HepG2 (cell line): ENCODE measurements around the gene GHRL. TPM values are rescaled to one million over a fixed set of nuclear protein-coding genes. Genes with fewer than 3 reads are reported as not detected.

ENCODE experiments used
- CHCHD3 ChIP-seq: sonication (generic); formaldehyde crosslinking; IDR thresholded peaks from 2 replicates; pipeline ENCODE4 v1.8.0; 2022; ENCODE audit warnings: mild to moderate bottlenecking, missing genetic modification reagents, moderate library complexity
- CTCF ChIP-seq: sonication (generic); formaldehyde crosslinking; IDR thresholded peaks from 2 replicates; pipeline ENCODE4 v1.5.0; 2020; ENCODE audit warnings: mild to moderate bottlenecking, missing genetic modification reagents, moderate library complexity
- KDM3A ChIP-seq: IDR thresholded peaks from 2 replicates; pipeline ENCODE4 v1.6.1; 2018; ENCODE audit warnings: low read depth, missing compliant biosample characterization
- POGK ChIP-seq: sonication (generic); formaldehyde crosslinking; conservative IDR thresholded peaks from 2 replicates; pipeline ENCODE4 v1.8.0; 2022; ENCODE audit warnings: mild to moderate bottlenecking, moderate library complexity, missing genetic modification reagents
- TRIM22 ChIP-seq: fragments of 450-650 bp; IDR thresholded peaks from 2 replicates; pipeline ENCODE4 v1.6.1; 2017
- ZNF136 ChIP-seq: sonication (generic); formaldehyde crosslinking; IDR thresholded peaks from 2 replicates; pipeline ENCODE4 v1.8.1; 2022; ENCODE audit warnings: low read depth, mild to moderate bottlenecking, moderate library complexity, missing genetic modification reagents
- ZNF687 ChIP-seq: sonication (generic); formaldehyde crosslinking; IDR thresholded peaks from 2 replicates; pipeline ENCODE4 v1.5.1; 2020; ENCODE audit warnings: mild to moderate bottlenecking, missing genetic modification reagents, moderate library complexity
- ZNF850 ChIP-seq: sonication (generic); formaldehyde crosslinking; conservative IDR thresholded peaks from 2 replicates; pipeline ENCODE4 v1.9.0; 2021; ENCODE audit warnings: mild to moderate bottlenecking, missing genetic modification reagents
- ZSCAN12 ChIP-seq: sonication (generic); formaldehyde crosslinking; IDR thresholded peaks from 2 replicates; pipeline ENCODE4 v1.9.0; 2021; ENCODE audit warnings: mild to moderate bottlenecking, missing genetic modification reagents
- polyA plus RNA-seq, 8 experiments: library from polyadenylated mRNA; depleted of rRNA in 3 of 8; stranded (reverse) in 7 of 8; unstranded in 1 of 8; fragments of >200 nt; fragmentation: Illumina TruSeq in 4 of 8; extraction: Trizol in 4 of 8; gene quantifications; 2 replicates each; pipeline versions ENCODE4 v1.2.1 to v1.2.3, GENCODE V29; 2011 to 2016; ENCODE audit warnings: low read depth in 4 of 8, missing spikeins in 1 of 8, mixed read lengths in 1 of 8; ENCODE audit not compliant: insufficient read depth in 1 of 8
- total RNA-seq, 5 experiments: library from RNA; depleted of rRNA; stranded (reverse); fragments of >200 nt; fragmentation: Illumina TruSeq; extraction: Trizol; gene quantifications; 2 replicates each; pipeline ENCODE4 v1.2.3, GENCODE V29; 2016; ENCODE audit warnings: low read depth in 1 of 5

GHRL gene
- total and polyA plus RNA-seq, 2 of the 13 experiments (the other 11 are each of a cell fraction or from before 2014, with no cell fraction given): 0.09 TPM; not detected in 1

GRCh38 chr3:10321630-10322351 is 29.0 kb upstream of the GHRL start (continued):
- TF ChIP-seq TRIM22 (no peak), ZNF687 (CRISPR knock-in tag) (no peak), ZNF850 (CRISPR knock-in tag) (no peak), CHCHD3 (CRISPR knock-in tag) (no peak), CTCF (CRISPR knock-in tag) (no peak), POGK (CRISPR knock-in tag) (no peak), ZNF136 (no peak), KDM3A (no peak), ZSCAN12 (no peak)
